ENCODE data around the gene FILIP1L.

Gene FILIP1L

DNA sequence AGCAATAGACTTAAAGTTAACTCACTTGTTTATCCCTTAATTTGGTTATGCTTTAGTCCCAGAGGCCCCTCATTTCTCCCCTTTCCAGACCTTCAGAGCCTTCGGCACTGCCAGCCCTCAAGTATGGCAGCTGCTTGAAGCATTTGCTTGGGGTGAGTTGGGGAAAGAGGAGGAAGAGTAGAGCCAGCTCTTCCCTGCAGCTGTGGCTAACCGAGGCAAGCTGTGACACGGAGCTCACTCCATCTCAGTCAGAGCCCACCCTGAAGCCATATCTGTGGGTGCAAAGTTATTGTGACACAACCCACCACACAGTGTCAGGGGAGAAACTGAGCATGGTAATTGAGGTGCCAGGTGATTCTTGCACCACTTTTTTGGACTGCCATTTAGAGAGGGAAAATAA lies 66.1 kb downstream of the FILIP1L start:
- Histone ChIP-seq H3K9me3 (no peaks in the 10 kb centered on the region), H3K36me3 (no peaks in the 10 kb centered on the region), H3K4me1 (no peaks in the 10 kb centered on the region), H3K4me3 (ENCODE audit: low read depth, low read length) (no peak overlapping the region), H3K27me3 (no peaks in the 10 kb centered on the region)
- TF ChIP-seq, protein P1, sequence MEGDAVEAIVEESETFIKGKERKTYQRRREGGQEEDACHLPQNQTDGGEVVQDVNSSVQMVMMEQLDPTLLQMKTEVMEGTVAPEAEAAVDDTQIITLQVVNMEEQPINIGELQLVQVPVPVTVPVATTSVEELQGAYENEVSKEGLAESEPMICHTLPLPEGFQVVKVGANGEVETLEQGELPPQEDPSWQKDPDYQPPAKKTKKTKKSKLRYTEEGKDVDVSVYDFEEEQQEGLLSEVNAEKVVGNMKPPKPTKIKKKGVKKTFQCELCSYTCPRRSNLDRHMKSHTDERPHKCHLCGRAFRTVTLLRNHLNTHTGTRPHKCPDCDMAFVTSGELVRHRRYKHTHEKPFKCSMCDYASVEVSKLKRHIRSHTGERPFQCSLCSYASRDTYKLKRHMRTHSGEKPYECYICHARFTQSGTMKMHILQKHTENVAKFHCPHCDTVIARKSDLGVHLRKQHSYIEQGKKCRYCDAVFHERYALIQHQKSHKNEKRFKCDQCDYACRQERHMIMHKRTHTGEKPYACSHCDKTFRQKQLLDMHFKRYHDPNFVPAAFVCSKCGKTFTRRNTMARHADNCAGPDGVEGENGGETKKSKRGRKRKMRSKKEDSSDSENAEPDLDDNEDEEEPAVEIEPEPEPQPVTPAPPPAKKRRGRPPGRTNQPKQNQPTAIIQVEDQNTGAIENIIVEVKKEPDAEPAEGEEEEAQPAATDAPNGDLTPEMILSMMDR (IDR thresholded peaks at IDR 0.05; ENCODE audit: low read depth, low read length), result no peak
- no peak for DNase-seq

DNA sequence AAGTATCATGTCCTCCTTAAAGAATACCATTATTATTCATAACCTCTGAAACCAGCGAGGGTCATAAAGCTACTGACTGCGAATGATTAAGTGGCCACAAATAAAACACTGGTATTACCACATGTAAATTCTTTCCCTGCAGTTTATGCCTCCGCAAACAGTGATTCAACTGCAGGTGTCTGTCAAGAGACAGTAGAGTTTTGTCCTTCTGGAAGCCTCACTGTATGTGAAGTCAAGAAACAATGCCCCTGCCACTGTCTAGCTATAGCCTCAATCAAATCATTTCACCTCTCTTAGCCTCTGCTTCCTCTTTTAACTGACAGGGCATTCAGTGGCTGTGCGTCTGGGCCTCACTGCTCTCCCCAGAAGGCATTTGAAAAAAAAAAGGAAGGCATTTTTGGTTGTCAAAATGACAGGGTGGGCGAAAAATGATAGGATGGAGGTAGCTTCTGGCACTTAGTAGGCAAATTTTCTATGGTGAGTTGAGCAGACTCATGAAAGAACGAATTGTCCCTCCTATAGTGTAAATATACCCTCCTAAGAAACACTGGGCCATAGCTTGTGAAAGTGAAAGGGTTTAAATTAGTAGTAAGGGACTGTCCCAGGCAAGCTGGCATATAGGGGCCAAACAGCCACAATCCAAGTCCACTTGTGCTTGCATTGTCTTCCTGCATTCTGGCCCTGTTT lies 66.7 kb downstream of the FILIP1L start:
- TF ChIP-seq, protein P1 (IDR thresholded peaks at IDR 0.05; ENCODE audit: low read depth, low read length), result no peak

DNA sequence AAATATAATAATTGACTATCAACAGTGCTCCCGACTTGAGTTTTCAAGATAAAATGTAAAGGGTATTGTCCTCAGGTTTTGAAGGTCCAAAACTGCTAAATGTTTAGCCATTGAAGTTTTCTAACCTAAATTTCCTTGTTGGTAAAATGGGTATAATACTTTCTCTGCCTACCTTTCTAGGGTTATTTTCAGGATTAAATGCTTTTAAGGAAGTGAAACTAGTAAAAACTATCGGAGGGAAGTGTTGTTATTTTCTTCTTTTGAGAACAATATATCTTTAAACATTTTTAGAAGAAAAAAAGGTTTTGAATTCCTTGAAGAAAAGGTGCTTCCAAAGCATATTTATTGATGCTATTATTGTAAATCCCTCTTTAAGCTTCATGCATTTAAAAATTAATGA lies 67.3 kb downstream of the FILIP1L start:
- Histone ChIP-seq H3K4me1 (peaks cover 8% of the 10 kb centered on the region), H3K36me3 (no peaks in the 10 kb centered on the region), H3K27me3 (no peaks in the 10 kb centered on the region), H3K4me3 (ENCODE audit: low read depth, low read length) (no peak overlapping the region), H3K9me3 (no peaks in the 10 kb centered on the region)
- TF ChIP-seq, protein P1 (IDR thresholded peaks at IDR 0.05; ENCODE audit: low read depth, low read length), result no peak
- no peak for DNase-seq

More for the DNA sequence above, 66.7 kb downstream of the FILIP1L start:
- H3K9me3 ChIP-seq, result no peaks in the 10 kb centered on the region
- DNase-seq, result no peak
- no peak overlapping the region for H3K4me3 ChIP-seq (ENCODE audit: low read depth, low read length)
- H3K27me3 ChIP-seq, result no peaks in the 10 kb centered on the region
- H3K4me1 ChIP-seq, result peaks cover 3% of the 10 kb centered on the region
- H3K36me3 ChIP-seq, result no peaks in the 10 kb centered on the region

DNA sequence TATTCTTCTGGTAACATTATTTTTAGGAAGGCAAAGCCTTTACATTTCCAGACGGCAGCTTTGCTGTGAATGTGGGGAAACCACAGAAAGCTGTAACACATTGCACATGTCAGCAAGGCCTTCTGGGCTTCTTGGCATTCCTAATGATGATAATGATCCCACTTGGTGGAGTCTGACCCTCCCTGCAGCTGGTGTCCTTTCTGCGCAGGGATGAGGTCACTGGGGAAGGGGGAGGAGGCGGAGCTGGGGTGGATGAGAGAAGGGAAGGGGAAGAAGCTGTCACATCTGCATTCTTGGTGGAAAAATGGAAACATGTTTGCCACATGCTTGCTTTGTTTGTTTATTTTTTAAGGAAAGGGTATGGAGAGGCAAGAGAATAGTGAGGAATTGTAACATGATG lies 68.6 kb downstream of the FILIP1L start:
- no peaks in the 10 kb centered on the region for H3K36me3 ChIP-seq
- no peaks in the 10 kb centered on the region for H3K9me3 ChIP-seq
- H3K4me3 ChIP-seq (ENCODE audit: low read depth, low read length), result no peak overlapping the region
- no peaks in the 10 kb centered on the region for H3K27me3 ChIP-seq
- DNase-seq, result no peak
- H3K4me1 ChIP-seq, result peaks cover 8% of the 10 kb centered on the region
- TF ChIP-seq, protein P1 (IDR thresholded peaks at IDR 0.05; ENCODE audit: low read depth, low read length), result no peak

DNA sequence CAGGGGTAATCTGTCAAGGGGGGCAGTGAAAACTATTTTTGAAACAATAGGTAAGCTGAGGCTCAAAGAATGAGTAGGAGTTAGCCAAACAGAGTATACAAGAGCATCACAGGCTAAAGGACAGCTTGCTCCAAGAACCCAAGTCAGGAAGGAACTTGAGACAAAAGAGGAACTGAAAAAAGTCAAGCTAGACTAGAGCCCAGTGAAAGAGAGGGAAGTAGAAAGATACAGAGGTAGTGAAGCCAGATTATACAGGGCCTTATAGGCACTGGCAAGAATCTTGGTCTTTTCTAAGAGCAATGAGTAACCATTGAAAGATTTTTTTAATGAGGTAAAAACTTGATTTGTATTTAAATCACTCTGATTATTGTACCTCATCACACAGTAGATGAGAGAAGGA lies 69.9 kb downstream of the FILIP1L start:
- TF ChIP-seq, protein P1 (IDR thresholded peaks at IDR 0.05; ENCODE audit: low read depth, low read length), result no peak
- H3K4me3 ChIP-seq (ENCODE audit: low read depth, low read length), result no peak overlapping the region
- H3K36me3 ChIP-seq, result no peaks in the 10 kb centered on the region
- DNase-seq, result no peak
- peaks cover 11% of the 10 kb centered on the region for H3K4me1 ChIP-seq
- H3K27me3 ChIP-seq, result no peaks in the 10 kb centered on the region
- H3K9me3 ChIP-seq, result no peaks in the 10 kb centered on the region

DNA sequence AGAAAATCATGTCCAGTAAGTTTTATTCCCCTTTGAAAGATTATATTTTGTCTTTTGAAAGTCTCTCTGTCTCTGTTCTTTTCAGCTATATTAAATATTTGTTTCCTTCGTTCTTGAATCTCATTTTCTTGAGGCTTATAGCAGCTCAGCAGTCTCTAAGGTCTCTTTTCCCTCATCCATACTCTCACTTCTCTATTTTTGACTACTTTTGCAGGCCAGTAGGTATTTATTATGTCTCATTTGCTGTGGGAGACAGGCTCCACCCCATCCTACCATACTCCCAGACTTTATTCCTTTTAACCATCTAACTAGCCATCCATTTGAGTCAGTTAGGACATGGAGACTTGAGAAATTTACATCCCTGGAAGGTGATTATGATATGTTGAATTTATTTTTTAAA lies 71.0 kb downstream of the FILIP1L start:
- H3K4me1 ChIP-seq, result peaks cover 11% of the 10 kb centered on the region
- TF ChIP-seq, protein P1 (IDR thresholded peaks at IDR 0.05; ENCODE audit: low read depth, low read length), result no peak
- no peaks in the 10 kb centered on the region for H3K9me3 ChIP-seq
- no peaks in the 10 kb centered on the region for H3K27me3 ChIP-seq
- no peak for DNase-seq
- no peak overlapping the region for H3K4me3 ChIP-seq (ENCODE audit: low read depth, low read length)
- H3K36me3 ChIP-seq, result no peaks in the 10 kb centered on the region

Data from BE2C (cell line).